ENCODE data around the gene ANO10. TPM values are rescaled to one million over a fixed set of nuclear protein-coding genes. Genes with fewer than 3 reads are reported as not detected.

The ANO10 gene
- total and polyA plus RNA-seq, 8 donors, result 3.6 to 202 (median 12.5) TPM

DNA sequence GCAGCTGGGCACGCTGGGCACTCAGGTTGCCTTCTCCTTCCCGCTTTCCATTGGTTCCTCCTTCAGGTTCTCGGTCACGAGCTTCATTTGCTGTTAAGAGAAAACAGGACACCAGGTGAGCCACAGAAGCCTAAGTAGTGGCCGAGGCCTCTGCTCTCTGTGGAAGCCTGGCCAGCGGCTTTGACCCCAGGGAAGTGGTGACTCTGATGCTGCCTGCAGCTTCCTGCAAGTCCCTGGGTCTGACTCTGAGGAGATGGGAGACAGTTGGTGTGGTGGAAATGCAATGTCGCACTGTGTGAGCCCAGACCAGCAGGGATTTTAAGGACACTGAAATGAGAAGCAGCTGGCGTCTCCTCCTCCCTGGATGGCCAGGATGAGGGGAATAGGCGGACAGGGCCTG, 254.9 kb downstream of the ANO10 start:
- intact Hi-C loops (cut with DNase I; ENCODE audit: low total_unique reads), result no loop called here
- DNase-seq, result no peak
- 72 to 78% (median 74%) methylated on average over 7 to 9 of the region's 9 CpGs for WGBS, 5 donors
- Histone ChIP-seq H3K4me3 (peak overlapping the region in 1 of 4 donors; percentile 6), H3K9me3 (no peaks in the 10 kb centered on the region), H3K36me3 (peaks cover 0 to 13% (median 8%) of the 10 kb centered on the region in 4 donors), H3K4me1 (peaks cover 14 to 18% (median 16%) of the 10 kb centered on the region in 4 donors), H3K27me3 (no peaks in the 10 kb centered on the region), H3K27ac (peak overlapping the region in 4 of 5 donors; percentile 9 to 68 (median 47))
- TF ChIP-seq EP300 (IDR thresholded peaks at IDR 0.05), result no peak
- TF ChIP-seq POLR2A (IDR thresholded peaks at IDR 0.05), result no peak
- TF ChIP-seq POLR2AphosphoS5 (IDR thresholded peaks at IDR 0.05), result no peak
- no peak for TF ChIP-seq CTCF (IDR thresholded peaks at IDR 0.05)

GRCh38 chr3:43366481-43366880, 255.3 kb downstream of the ANO10 start:
- intact Hi-C loops (cut with DNase I; ENCODE audit: low total_unique reads), result no loop called here
- H3K27ac ChIP-seq, result peak overlapping the region in 4 of 5 donors; percentile 9 to 68 (median 47)
- DNase-seq, result peak in 1 of 2 donors; percentile 59

GRCh38 chr3:43365601-43366305, 256.1 kb downstream of the ANO10 start:
- peak overlapping the region in 3 of 5 donors; percentile 9 to 68 (median 47) for H3K27ac ChIP-seq

More at GRCh38 chr3:43366481-43366880, 255.3 kb downstream of the ANO10 start:
- H3K36me3 ChIP-seq, result peaks cover 0 to 13% (median 8%) of the 10 kb centered on the region in 4 donors
- H3K4me3 ChIP-seq, result peak overlapping the region in 1 of 4 donors; percentile 6
- 20 to 70% (median 41%) methylated on average over 9 to 11 of the region's 11 CpGs for WGBS, 5 donors
- H3K27me3 ChIP-seq, result no peaks in the 10 kb centered on the region
- no peak for TF ChIP-seq EP300 (IDR thresholded peaks at IDR 0.05)
- TF ChIP-seq CTCF (IDR thresholded peaks at IDR 0.05), result no peak
- TF ChIP-seq POLR2AphosphoS5 (IDR thresholded peaks at IDR 0.05), result no peak
- TF ChIP-seq POLR2A (IDR thresholded peaks at IDR 0.05), result no peak
- H3K4me1 ChIP-seq, result peaks cover 14 to 18% (median 16%) of the 10 kb centered on the region in 4 donors
- H3K9me3 ChIP-seq, result no peaks in the 10 kb centered on the region

GRCh38 chr3:43364926-43365325, 256.9 kb downstream of the ANO10 start:
- Histone ChIP-seq H3K4me3 (no peak overlapping the region), H3K9me3 (no peaks in the 10 kb centered on the region), H3K27me3 (no peaks in the 10 kb centered on the region), H3K36me3 (peaks cover 0 to 13% (median 8%) of the 10 kb centered on the region in 4 donors), H3K27ac (peak overlapping the region in 1 of 5 donors; percentile 8), H3K4me1 (peaks cover 14 to 18% (median 16%) of the 10 kb centered on the region in 4 donors)
- TF ChIP-seq CTCF (IDR thresholded peaks at IDR 0.05) (no peak), POLR2A (IDR thresholded peaks at IDR 0.05) (no peak), POLR2AphosphoS5 (IDR thresholded peaks at IDR 0.05) (no peak), EP300 (IDR thresholded peaks at IDR 0.05) (no peak)
- intact Hi-C loops (cut with DNase I; ENCODE audit: low total_unique reads), result no loop called here
- 95 to 97% (median 97%) methylated on average over 10 to 14 of the region's 14 CpGs for WGBS, 5 donors
- no peak for DNase-seq

More at GRCh38 chr3:43365601-43366305, 256.1 kb downstream of the ANO10 start:
- TF ChIP-seq POLR2A (IDR thresholded peaks at IDR 0.05) (no peak), CTCF (IDR thresholded peaks at IDR 0.05) (no peak), EP300 (IDR thresholded peaks at IDR 0.05) (no peak), POLR2AphosphoS5 (IDR thresholded peaks at IDR 0.05) (no peak)
- WGBS, 5 donors, result 94 to 95% (median 94%) methylated on average over 6 to 12 of the region's 12 CpGs
- DNase-seq, result no peak
- H3K9me3 ChIP-seq, result no peaks in the 10 kb centered on the region
- intact Hi-C loops (cut with DNase I; ENCODE audit: low total_unique reads), result no loop called here
- H3K27me3 ChIP-seq, result no peaks in the 10 kb centered on the region
- no peak overlapping the region for H3K4me3 ChIP-seq
- peaks cover 14 to 18% (median 16%) of the 10 kb centered on the region in 4 donors for H3K4me1 ChIP-seq
- peaks cover 0 to 13% (median 8%) of the 10 kb centered on the region in 4 donors for H3K36me3 ChIP-seq

All from stomach (tissue), 9 donors.